Keratinocyte (primary cell): ENCODE measurements around the gene MGAT3. TPM values are rescaled to one million over a fixed set of nuclear protein-coding genes. Genes with fewer than 3 reads are reported as not detected.
A peak's percentile ranks its signal among the peaks of the same experiment; 100 is the strongest.

Experiments
- DNase-seq: peaks from one replicate; pipeline ENCODE4 v3.0.0-alpha.2; 2011; ENCODE audit warnings: low read depth, missing footprints, low spot score
- FAIRE-seq: peaks from 2 replicates; lab custom pipeline; 2011; peaks lifted over from hg19 to GRCh38; lab: Jason Lieb, UNC
- H2AFZ ChIP-seq: 2 replicates; pipeline ENCODE4 v1.6.0; 2012; ENCODE audit warnings: low read length, control low read depth, inconsistent platforms; ENCODE audit not compliant: control insufficient read depth
- H3K27ac ChIP-seq: 2 replicates; pipeline ENCODE4 v1.5.1; 2011; ENCODE audit warnings: low read length; ENCODE audit not compliant: control insufficient read depth, insufficient read depth
- H3K27me3 ChIP-seq: 3 replicates; pipeline ENCODE4 v1.6.0; 2011; ENCODE audit warnings: low read length; ENCODE audit not compliant: control insufficient read depth, insufficient read depth; ENCODE audit errors: extremely low read depth
- H3K36me3 ChIP-seq, 2 experiments: 2 replicates in 1 of 2; 3 replicates in 1 of 2; pipeline ENCODE4 v1.5.1; 2011; ENCODE audit warnings: low read length in 2 of 2, mild to moderate bottlenecking in 1 of 2; ENCODE audit not compliant: control insufficient read depth in 2 of 2, insufficient read depth in 2 of 2; ENCODE audit errors: extremely low read depth in 1 of 2
- H3K4me1 ChIP-seq: 3 replicates; pipeline ENCODE4 v1.5.1; 2011; ENCODE audit warnings: low read length; ENCODE audit not compliant: control insufficient read depth, insufficient read depth; ENCODE audit errors: extremely low read depth
- H3K4me2 ChIP-seq: 3 replicates; pipeline ENCODE4 v1.6.0; 2011; ENCODE audit warnings: low read depth, low read length; ENCODE audit not compliant: control insufficient read depth, insufficient read depth; ENCODE audit errors: extremely low read depth
- H3K4me3 ChIP-seq, 3 experiments: fragments of 200-600 bp in 1 of 3; sonication (generic) in 1 of 3; 2 replicates in 2 of 3; 3 replicates in 1 of 3; pipeline ENCODE4 v1.5.1; 2011 to 2016; ENCODE audit warnings: low read length in 3 of 3, mild to moderate bottlenecking in 3 of 3, control low read depth in 2 of 3, inconsistent platforms in 1 of 3, low read depth in 1 of 3, mixed read lengths in 1 of 3, mixed run types in 1 of 3, moderate library complexity in 1 of 3; ENCODE audit not compliant: control insufficient read depth in 2 of 3, insufficient read depth in 2 of 3; ENCODE audit errors: extremely low read depth in 1 of 3
- H3K79me2 ChIP-seq: 2 replicates; pipeline ENCODE4 v1.6.0; 2012; ENCODE audit warnings: low read length; ENCODE audit not compliant: control insufficient read depth, insufficient read depth
- H3K9ac ChIP-seq: 3 replicates; pipeline ENCODE4 v1.6.0; 2011; ENCODE audit warnings: low read length; ENCODE audit not compliant: control insufficient read depth, insufficient read depth; ENCODE audit errors: extremely low read depth
- H3K9me1 ChIP-seq: 3 replicates; pipeline ENCODE4 v1.6.0; 2011; ENCODE audit warnings: low read length; ENCODE audit not compliant: control insufficient read depth, insufficient read depth; ENCODE audit errors: extremely low read depth
- H3K9me3 ChIP-seq: 2 replicates; pipeline ENCODE4 v1.5.1; 2012; ENCODE audit warnings: low read depth, low read length; ENCODE audit not compliant: control insufficient read depth
- H4K20me1 ChIP-seq: 3 replicates; pipeline ENCODE4 v1.6.0; 2011; ENCODE audit warnings: low read length; ENCODE audit not compliant: control insufficient read depth, insufficient read depth; ENCODE audit errors: extremely low read depth
- CTCF ChIP-seq, 3 experiments: IDR thresholded peaks in 1 of 3; conservative IDR thresholded peaks in 1 of 3; optimal IDR thresholded peaks in 1 of 3; 2 replicates in 2 of 3; 3 replicates in 1 of 3; pipeline versions ENCODE3 to v1.5.1; 2011; ENCODE audit warnings: low read length in 3 of 3, mild to moderate bottlenecking in 3 of 3, moderate library complexity in 2 of 3, control low read depth in 1 of 3, inconsistent platforms in 1 of 3; ENCODE audit not compliant: insufficient read depth in 2 of 3; ENCODE audit errors: extremely low read depth in 1 of 3
- EZH2 ChIP-seq: IDR thresholded peaks from one replicate; pipeline ENCODE4 v1.6.1; 2012; ENCODE audit warnings: inconsistent platforms, mild to moderate bottlenecking, low read length, moderate library complexity
- dilution Hi-C: fragments of 300-500 bp; cut with MboI; formaldehyde crosslinking; loops from one replicate; pipeline ENCODE4 v1.7.0; 2020; ENCODE audit warnings: low sequenced_read_pairs; ENCODE audit not compliant: extremely low pct_ligation_motif_present
- polyA minus RNA-seq, 3 experiments: library from RNA; depleted of rRNA, polyadenylated mRNA; stranded (reverse); fragments of >200 nt; gene quantifications; 1 replicate in 1 of 3; 2 replicates in 1 of 3; 3 replicates in 1 of 3; pipeline ENCODE4 v1.2.3, GENCODE V29; 2011
- polyA plus RNA-seq, 5 experiments: library from polyadenylated mRNA; depleted of rRNA in 3 of 5; stranded (reverse) in 3 of 5; stranded (forward) in 1 of 5; unstranded in 1 of 5; fragments of >200 nt; gene quantifications; 1 replicate in 1 of 5; 2 replicates in 3 of 5; 3 replicates in 1 of 5; pipeline versions ENCODE4 v1.2.1 to v1.2.3, GENCODE V29; 2011 to 2012; ENCODE audit warnings: missing spikeins in 2 of 5, low read depth in 1 of 5, low replicate concordance in 1 of 5

MGAT3 gene
- polyA plus RNA-seq (not detected in 3 replicates), polyA minus RNA-seq (not detected in 3 replicates)
- polyA plus RNA-seq (2011; ENCODE audit: low read depth): not detected
- not detected in 2 replicates for polyA plus RNA-seq (2011; cell fraction: cytosol; rRNA removed)
- 0.03 TPM in 1 of 2 replicates, not detected in the other for polyA plus RNA-seq (2011; cell fraction: nucleus; rRNA removed)
- not detected in 2 replicates for polyA plus RNA-seq (2012; ENCODE audit: low replicate concordance)
- not detected for polyA minus RNA-seq (2011; cell fraction: cytosol; rRNA and poly(A)+ RNA removed)
- not detected in 2 replicates for polyA minus RNA-seq (2011; cell fraction: nucleus; rRNA and poly(A)+ RNA removed)

- no peak within 1 kb of the TSS for H3K4me3 ChIP-seq
- dilution Hi-C loops: no loop called here
- no peak within 1 kb of the TSS for H3K4me2 ChIP-seq
Measured at GRCh38 chr22:39456522-39457197, at the start of gene MGAT3. MGAT3 (plus strand) TSS chr22:39457012; CDS start chr22:39487348, 30,336 bp downstream.

GRCh38 chr22:39408173-39408572 lies 48.6 kb upstream of the MGAT3 start:
- no peak for TF ChIP-seq EZH2
- no peak for TF ChIP-seq CTCF (optimal IDR thresholded peaks at IDR 0.05 in 1 of 3, IDR thresholded peaks at IDR 0.05 in 1 of 3, conservative IDR thresholded peaks at IDR 0.05 in 1 of 3; ENCODE audit: extremely low read depth in 1 of 3, insufficient read depth in 2 of 3, low read length in 3 of 3)
- no peaks in the 10 kb centered on the region for H3K9me3 ChIP-seq
- FAIRE-seq (peak; percentile 44), DNase-seq (no peak)
- no peaks in the 10 kb centered on the region for H4K20me1 ChIP-seq
- no peaks in the 10 kb centered on the region for H3K9me1 ChIP-seq
- H3K4me2 ChIP-seq: peak overlapping the region; percentile 62
- no peak overlapping the region for H3K4me3 ChIP-seq
- dilution Hi-C loops: no loop called here
- peaks cover 12% of the 10 kb centered on the region for H3K4me1 ChIP-seq
- peaks cover 15% of the 10 kb centered on the region for H3K79me2 ChIP-seq
- H2AFZ ChIP-seq: peak overlapping the region; percentile 51
- H3K9ac ChIP-seq: peak overlapping the region; percentile 47
- no peaks in the 10 kb centered on the region for H3K27me3 ChIP-seq
- peak overlapping the region; percentile 56 for H3K27ac ChIP-seq
- H3K36me3 ChIP-seq: peaks cover 0 to 3% of the 10 kb centered on the region in 2 experiments

More at GRCh38 chr22:39456522-39457197, at the start of gene MGAT3:
- no peak within 1 kb of the TSS for H2AFZ ChIP-seq
- no peaks in the 10 kb centered on the region for H3K79me2 ChIP-seq
- H3K9ac ChIP-seq: no peak within 1 kb of the TSS
- no peaks in the 10 kb centered on the region for H3K9me1 ChIP-seq
- H4K20me1 ChIP-seq: no peaks in the 10 kb centered on the region
- peaks cover 44% of the 10 kb centered on the region for H3K27me3 ChIP-seq
- no peaks in the 10 kb centered on the region for H3K9me3 ChIP-seq
- H3K27ac ChIP-seq: no peak within 1 kb of the TSS
- H3K4me1 ChIP-seq: no peaks in the 10 kb centered on the region
- peak; percentile 100 for TF ChIP-seq EZH2
- no peak for TF ChIP-seq CTCF (optimal IDR thresholded peaks at IDR 0.05 in 1 of 3, IDR thresholded peaks at IDR 0.05 in 1 of 3, conservative IDR thresholded peaks at IDR 0.05 in 1 of 3; ENCODE audit: extremely low read depth in 1 of 3, insufficient read depth in 2 of 3, low read length in 3 of 3)
- DNase-seq: no peak
- no peaks in the 10 kb centered on the region for H3K36me3 ChIP-seq
- no peak for FAIRE-seq
